ENCODE data around the gene ARID5A. TPM values are rescaled to one million over a fixed set of nuclear protein-coding genes. Genes with fewer than 3 reads are reported as not detected.

ARID5A gene
- total and polyA plus RNA-seq, 2 experiments from 2014 or later, result 5.5 to 7.7 TPM

- H3K36me3 Mint-ChIP-seq (ENCODE audit: low read depth), result no peaks in the 10 kb centered on the region
- Histone ChIP-seq H3F3A (replicated peaks; ENCODE audit: low read depth) (no peaks in the 10 kb centered on the region), H3K27ac (ENCODE audit: low read depth) (no peak overlapping the region), H3K36me3 (ENCODE audit: insufficient read depth) (no peaks in the 10 kb centered on the region), H3K27me3 (ENCODE audit: insufficient read depth) (no peaks in the 10 kb centered on the region), H3K79me2 (replicated peaks; ENCODE audit: insufficient read depth) (no peaks in the 10 kb centered on the region), H4K20me1 (replicated peaks; ENCODE audit: insufficient read depth) (no peaks in the 10 kb centered on the region), H3K4me3 (no peak overlapping the region), H3K4me2 (no peak overlapping the region), H2AFZ (no peak overlapping the region), H3K4me1 (ENCODE audit: insufficient read depth) (0 out of 2 replicates have a peak, but pooled peaks cover 4% of the 10 kb centered on the region), H3K9me2 (ENCODE audit: insufficient read depth) (no peaks in the 10 kb centered on the region)
- H3K4me3 Mint-ChIP-seq, result no peak overlapping the region
- peaks cover 9% of the 10 kb centered on the region; the same call in 2 of the 3 replicates for H3K4me1 Mint-ChIP-seq
- ATAC-seq, result no peak
- H3K9me3 Mint-ChIP-seq, result no peaks in the 10 kb centered on the region
- H3K27ac Mint-ChIP-seq, result no peak overlapping the region
- TF ChIP-seq JUNB (IDR thresholded peaks at IDR 0.05; ENCODE audit: unreplicated experiment) (no peak), ZNF114 (CRISPR knock-in tag; IDR thresholded peaks at IDR 0.05) (no peak), NANOG (IDR thresholded peaks at IDR 0.05; ENCODE audit: borderline replicate concordance) (no peak), ZNF331 (CRISPR knock-in tag; IDR thresholded peaks at IDR 0.05; ENCODE audit: low read depth) (no peak), CTCF (conservative IDR thresholded peaks at IDR 0.05; ENCODE audit: low read depth in 2 of 2) (no peak), CREB1 (CRISPR knock-in tag; IDR thresholded peaks at IDR 0.05; ENCODE audit: low read depth) (no peak), EZH2phosphoT487 (IDR thresholded peaks at IDR 0.05; ENCODE audit: unreplicated experiment) (no peak), STAT1 (IDR thresholded peaks at IDR 0.05; ENCODE audit: unreplicated experiment) (no peak), EZH2 (IDR thresholded peaks at IDR 0.05; ENCODE audit: low read depth, unreplicated experiment) (no peak), POLR2AphosphoS5 (IDR thresholded peaks at IDR 0.05; ENCODE audit: low read depth) (no peak)
- TF ChIP-seq, protein P1, sequence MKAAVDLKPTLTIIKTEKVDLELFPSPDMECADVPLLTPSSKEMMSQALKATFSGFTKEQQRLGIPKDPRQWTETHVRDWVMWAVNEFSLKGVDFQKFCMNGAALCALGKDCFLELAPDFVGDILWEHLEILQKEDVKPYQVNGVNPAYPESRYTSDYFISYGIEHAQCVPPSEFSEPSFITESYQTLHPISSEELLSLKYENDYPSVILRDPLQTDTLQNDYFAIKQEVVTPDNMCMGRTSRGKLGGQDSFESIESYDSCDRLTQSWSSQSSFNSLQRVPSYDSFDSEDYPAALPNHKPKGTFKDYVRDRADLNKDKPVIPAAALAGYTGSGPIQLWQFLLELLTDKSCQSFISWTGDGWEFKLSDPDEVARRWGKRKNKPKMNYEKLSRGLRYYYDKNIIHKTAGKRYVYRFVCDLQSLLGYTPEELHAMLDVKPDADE (IDR thresholded peaks at IDR 0.05), result no peak
- TF ChIP-seq, protein P2, sequence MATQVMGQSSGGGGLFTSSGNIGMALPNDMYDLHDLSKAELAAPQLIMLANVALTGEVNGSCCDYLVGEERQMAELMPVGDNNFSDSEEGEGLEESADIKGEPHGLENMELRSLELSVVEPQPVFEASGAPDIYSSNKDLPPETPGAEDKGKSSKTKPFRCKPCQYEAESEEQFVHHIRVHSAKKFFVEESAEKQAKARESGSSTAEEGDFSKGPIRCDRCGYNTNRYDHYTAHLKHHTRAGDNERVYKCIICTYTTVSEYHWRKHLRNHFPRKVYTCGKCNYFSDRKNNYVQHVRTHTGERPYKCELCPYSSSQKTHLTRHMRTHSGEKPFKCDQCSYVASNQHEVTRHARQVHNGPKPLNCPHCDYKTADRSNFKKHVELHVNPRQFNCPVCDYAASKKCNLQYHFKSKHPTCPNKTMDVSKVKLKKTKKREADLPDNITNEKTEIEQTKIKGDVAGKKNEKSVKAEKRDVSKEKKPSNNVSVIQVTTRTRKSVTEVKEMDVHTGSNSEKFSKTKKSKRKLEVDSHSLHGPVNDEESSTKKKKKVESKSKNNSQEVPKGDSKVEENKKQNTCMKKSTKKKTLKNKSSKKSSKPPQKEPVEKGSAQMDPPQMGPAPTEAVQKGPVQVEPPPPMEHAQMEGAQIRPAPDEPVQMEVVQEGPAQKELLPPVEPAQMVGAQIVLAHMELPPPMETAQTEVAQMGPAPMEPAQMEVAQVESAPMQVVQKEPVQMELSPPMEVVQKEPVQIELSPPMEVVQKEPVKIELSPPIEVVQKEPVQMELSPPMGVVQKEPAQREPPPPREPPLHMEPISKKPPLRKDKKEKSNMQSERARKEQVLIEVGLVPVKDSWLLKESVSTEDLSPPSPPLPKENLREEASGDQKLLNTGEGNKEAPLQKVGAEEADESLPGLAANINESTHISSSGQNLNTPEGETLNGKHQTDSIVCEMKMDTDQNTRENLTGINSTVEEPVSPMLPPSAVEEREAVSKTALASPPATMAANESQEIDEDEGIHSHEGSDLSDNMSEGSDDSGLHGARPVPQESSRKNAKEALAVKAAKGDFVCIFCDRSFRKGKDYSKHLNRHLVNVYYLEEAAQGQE (IDR thresholded peaks at IDR 0.05; ENCODE audit: unreplicated experiment), result no peak
- TF ChIP-seq, protein P3, sequence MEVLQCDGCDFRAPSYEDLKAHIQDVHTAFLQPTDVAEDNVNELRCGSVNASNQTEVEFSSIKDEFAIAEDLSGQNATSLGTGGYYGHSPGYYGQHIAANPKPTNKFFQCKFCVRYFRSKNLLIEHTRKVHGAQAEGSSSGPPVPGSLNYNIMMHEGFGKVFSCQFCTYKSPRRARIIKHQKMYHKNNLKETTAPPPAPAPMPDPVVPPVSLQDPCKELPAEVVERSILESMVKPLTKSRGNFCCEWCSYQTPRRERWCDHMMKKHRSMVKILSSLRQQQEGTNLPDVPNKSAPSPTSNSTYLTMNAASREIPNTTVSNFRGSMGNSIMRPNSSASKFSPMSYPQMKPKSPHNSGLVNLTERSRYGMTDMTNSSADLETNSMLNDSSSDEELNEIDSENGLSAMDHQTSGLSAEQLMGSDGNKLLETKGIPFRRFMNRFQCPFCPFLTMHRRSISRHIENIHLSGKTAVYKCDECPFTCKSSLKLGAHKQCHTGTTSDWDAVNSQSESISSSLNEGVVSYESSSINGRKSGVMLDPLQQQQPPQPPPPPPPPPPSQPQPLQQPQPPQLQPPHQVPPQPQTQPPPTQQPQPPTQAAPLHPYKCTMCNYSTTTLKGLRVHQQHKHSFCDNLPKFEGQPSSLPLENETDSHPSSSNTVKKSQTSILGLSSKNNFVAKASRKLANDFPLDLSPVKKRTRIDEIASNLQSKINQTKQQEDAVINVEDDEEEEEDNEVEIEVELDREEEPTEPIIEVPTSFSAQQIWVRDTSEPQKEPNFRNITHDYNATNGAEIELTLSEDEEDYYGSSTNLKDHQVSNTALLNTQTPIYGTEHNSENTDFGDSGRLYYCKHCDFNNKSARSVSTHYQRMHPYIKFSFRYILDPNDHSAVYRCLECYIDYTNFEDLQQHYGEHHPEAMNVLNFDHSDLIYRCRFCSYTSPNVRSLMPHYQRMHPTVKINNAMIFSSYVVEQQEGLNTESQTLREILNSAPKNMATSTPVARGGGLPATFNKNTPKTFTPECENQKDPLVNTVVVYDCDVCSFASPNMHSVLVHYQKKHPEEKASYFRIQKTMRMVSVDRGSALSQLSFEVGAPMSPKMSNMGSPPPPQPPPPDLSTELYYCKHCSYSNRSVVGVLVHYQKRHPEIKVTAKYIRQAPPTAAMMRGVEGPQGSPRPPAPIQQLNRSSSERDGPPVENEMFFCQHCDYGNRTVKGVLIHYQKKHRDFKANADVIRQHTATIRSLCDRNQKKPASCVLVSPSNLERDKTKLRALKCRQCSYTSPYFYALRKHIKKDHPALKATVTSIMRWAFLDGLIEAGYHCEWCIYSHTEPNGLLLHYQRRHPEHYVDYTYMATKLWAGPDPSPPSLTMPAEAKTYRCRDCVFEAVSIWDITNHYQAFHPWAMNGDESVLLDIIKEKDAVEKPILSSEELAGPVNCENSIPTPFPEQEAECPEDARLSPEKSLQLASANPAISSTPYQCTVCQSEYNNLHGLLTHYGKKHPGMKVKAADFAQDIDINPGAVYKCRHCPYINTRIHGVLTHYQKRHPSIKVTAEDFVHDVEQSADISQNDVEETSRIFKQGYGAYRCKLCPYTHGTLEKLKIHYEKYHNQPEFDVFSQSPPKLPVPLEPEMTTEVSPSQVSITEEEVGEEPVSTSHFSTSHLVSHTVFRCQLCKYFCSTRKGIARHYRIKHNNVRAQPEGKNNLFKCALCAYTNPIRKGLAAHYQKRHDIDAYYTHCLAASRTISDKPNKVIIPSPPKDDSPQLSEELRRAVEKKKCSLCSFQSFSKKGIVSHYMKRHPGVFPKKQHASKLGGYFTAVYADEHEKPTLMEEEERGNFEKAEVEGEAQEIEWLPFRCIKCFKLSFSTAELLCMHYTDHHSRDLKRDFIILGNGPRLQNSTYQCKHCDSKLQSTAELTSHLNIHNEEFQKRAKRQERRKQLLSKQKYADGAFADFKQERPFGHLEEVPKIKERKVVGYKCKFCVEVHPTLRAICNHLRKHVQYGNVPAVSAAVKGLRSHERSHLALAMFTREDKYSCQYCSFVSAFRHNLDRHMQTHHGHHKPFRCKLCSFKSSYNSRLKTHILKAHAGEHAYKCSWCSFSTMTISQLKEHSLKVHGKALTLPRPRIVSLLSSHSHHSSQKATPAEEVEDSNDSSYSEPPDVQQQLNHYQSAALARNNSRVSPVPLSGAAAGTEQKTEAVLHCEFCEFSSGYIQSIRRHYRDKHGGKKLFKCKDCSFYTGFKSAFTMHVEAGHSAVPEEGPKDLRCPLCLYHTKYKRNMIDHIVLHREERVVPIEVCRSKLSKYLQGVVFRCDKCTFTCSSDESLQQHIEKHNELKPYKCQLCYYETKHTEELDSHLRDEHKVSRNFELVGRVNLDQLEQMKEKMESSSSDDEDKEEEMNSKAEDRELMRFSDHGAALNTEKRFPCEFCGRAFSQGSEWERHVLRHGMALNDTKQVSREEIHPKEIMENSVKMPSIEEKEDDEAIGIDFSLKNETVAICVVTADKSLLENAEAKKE (CRISPR knock-in tag; IDR thresholded peaks at IDR 0.05), result no peak
- peaks cover 3% of the 10 kb centered on the region for H3K27me3 Mint-ChIP-seq (ENCODE audit: insufficient read depth, low read depth, poor library complexity)
- DNase-seq (ENCODE audit: low spot score), result no peak
Observed at GRCh38 chr2:96584017-96584416, 47.5 kb downstream of the ARID5A start.
